Heart left ventricle (tissue), 13 donors: ENCODE measurements around the gene AMACR.

Experiments used
- CTCF ChIP-seq, 12 donors: fragments of 200-600 bp; sonication (generic) in 4 of 12; IDR thresholded peaks; one replicate each; pipeline versions ENCODE4 v1.5.0 to v1.8.0; 2018 to 2022; ENCODE audit warnings: antibody characterized with exemption in 12 of 12, mild to moderate bottlenecking in 5 of 12
- POLR2A ChIP-seq, 2 donors: fragments of 450-650 bp; IDR thresholded peaks; one replicate each; pipeline ENCODE4 v1.6.1; 2017; ENCODE audit warnings: antibody characterized with exemption in 2 of 2, mild to moderate bottlenecking in 2 of 2, moderate library complexity in 2 of 2
- donor health status: ischemic (EF 13 %, LVEDD 7.1; RV severe dilation, severe dysfunction).
- donor health status: DM: no; HTN: yes; CAD: no.
- donor health status: DM: no; HTN: no; CAD: no.
- donor health status: ischemic (EF 25% LVEDD 6.9; RV normal size, moderate dysfunction).
- donor health status: ischemic (EF 25% LVEDD 5.7; RV mildly dilated, moderate dysfunction).
- donor health status: ischemic (EF 35%, LVEDD 5.7; RV mildly dilated, moderate dysfunction).
- donor health status: nonischemic (EF 11% LVEDD 7.7; RV severe dilation, severe dysfunction).
- donor health status: DM: yes; HTN: yes; CAD: no.
- donor health status: PGD.
- donor health status: ischemic (EF 29% LVEDD 5.4; RV normal size, mild dysfunction).
- donor health status: nonischemic (EF 23%, LVEDD 6.1; RV moderate dilation, normal function).

GRCh38 chr5:33985447-33985846, 22.4 kb downstream of the AMACR start:
- TF ChIP-seq CTCF (IDR thresholded peaks at IDR 0.05) (no peak), POLR2A (IDR thresholded peaks at IDR 0.05) (no peak)
